ENCODE measurements around the gene C1QTNF12. TPM values are rescaled to one million over a fixed set of nuclear protein-coding genes. Genes with fewer than 3 reads are reported as not detected.

C1QTNF12 gene
- total and polyA plus RNA-seq, 2 experiments from 2014 or later, result 4.1 to 4.2 TPM

- Histone ChIP-seq H3K4me2 (peak overlapping the region; percentile 76), H4K20me1 (replicated peaks; ENCODE audit: insufficient read depth) (no peaks in the 10 kb centered on the region)
Observed at GRCh38 chr1:1205769-1206375, 40.6 kb downstream of the C1QTNF12 start.

DNA sequence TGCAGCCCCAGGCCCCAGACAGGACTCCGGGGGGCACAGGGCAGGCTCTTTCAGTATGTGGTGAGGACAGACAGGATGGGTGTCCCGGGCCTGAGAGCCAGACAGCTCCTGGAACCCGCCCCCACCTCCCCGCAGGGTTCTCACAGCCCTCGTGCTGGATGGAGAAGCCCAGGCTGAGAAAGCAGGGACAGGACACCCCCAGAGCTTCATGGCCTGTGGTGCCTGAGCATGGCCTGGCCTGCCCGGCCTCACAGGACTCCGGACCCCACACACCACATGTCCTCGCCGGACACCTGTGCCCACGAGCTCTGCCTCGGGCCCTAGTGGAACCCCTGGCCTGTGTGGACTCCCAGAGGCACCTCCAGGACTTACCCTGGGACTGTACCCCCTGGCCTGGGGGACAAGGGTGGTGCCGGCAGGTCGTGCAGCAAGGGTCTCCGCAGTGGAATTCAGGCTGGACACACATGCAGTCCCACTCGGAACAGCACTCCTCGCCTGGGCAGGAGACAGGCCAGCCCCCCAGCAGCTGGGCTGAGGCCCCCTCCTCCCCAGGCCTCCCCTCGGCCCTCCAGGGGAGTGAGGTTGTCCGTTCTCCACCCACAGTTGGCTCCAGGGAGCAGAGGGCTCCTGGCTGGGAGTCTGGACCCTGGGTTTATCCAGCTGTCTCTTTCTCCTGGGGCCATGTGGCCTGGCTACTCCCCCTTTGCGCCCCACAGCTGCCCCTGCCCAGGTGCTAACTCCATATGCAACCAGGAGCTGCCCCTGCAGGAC lies 41.3 kb downstream of the C1QTNF12 start:
- no peaks in the 10 kb centered on the region for H3K79me2 ChIP-seq (replicated peaks; ENCODE audit: insufficient read depth)
- H3K4me1 ChIP-seq (ENCODE audit: insufficient read depth), result no peaks in the 10 kb centered on the region
- no peaks in the 10 kb centered on the region for H3K9me2 ChIP-seq (ENCODE audit: insufficient read depth)
- H4K20me1 ChIP-seq (replicated peaks; ENCODE audit: insufficient read depth), result no peaks in the 10 kb centered on the region
- H3K27me3 ChIP-seq (ENCODE audit: insufficient read depth), result peaks cover 13% of the 10 kb centered on the region; the same call in 1 of the 2 replicates
- Mint-ChIP-seq H3K27ac (no peak overlapping the region), H3K9me3 (no peaks in the 10 kb centered on the region; the same call in 2 of the 3 replicates), H3K36me3 (ENCODE audit: low read depth) (no peaks in the 10 kb centered on the region), H3K27me3 (ENCODE audit: insufficient read depth, low read depth, poor library complexity) (peaks cover 10% of the 10 kb centered on the region), H3K4me1 (no peaks in the 10 kb centered on the region; the same call in 2 of the 3 replicates), H3K4me3 (no peak overlapping the region)
- no peak overlapping the region for H3K4me2 ChIP-seq
- H3K36me3 ChIP-seq (ENCODE audit: insufficient read depth), result no peaks in the 10 kb centered on the region
- ATAC-seq (no peak), DNase-seq (ENCODE audit: low spot score) (no peak)
- no peak overlapping the region; the same call in 1 of the 2 replicates for H2AFZ ChIP-seq
- no peaks in the 10 kb centered on the region for H3F3A ChIP-seq (replicated peaks; ENCODE audit: low read depth)
- no peak overlapping the region for H3K27ac ChIP-seq (ENCODE audit: low read depth)
- no peak overlapping the region for H3K4me3 ChIP-seq
- TF ChIP-seq CREB1 (CRISPR knock-in tag; IDR thresholded peaks at IDR 0.05; ENCODE audit: low read depth) (no peak), STAT1 (IDR thresholded peaks at IDR 0.05; ENCODE audit: unreplicated experiment) (no peak), ETS1 (IDR thresholded peaks at IDR 0.05) (no peak), EZH2 (IDR thresholded peaks at IDR 0.05; ENCODE audit: low read depth, unreplicated experiment) (no peak), EZH2phosphoT487 (IDR thresholded peaks at IDR 0.05; ENCODE audit: unreplicated experiment) (no peak)
- TF ChIP-seq, protein P1, sequence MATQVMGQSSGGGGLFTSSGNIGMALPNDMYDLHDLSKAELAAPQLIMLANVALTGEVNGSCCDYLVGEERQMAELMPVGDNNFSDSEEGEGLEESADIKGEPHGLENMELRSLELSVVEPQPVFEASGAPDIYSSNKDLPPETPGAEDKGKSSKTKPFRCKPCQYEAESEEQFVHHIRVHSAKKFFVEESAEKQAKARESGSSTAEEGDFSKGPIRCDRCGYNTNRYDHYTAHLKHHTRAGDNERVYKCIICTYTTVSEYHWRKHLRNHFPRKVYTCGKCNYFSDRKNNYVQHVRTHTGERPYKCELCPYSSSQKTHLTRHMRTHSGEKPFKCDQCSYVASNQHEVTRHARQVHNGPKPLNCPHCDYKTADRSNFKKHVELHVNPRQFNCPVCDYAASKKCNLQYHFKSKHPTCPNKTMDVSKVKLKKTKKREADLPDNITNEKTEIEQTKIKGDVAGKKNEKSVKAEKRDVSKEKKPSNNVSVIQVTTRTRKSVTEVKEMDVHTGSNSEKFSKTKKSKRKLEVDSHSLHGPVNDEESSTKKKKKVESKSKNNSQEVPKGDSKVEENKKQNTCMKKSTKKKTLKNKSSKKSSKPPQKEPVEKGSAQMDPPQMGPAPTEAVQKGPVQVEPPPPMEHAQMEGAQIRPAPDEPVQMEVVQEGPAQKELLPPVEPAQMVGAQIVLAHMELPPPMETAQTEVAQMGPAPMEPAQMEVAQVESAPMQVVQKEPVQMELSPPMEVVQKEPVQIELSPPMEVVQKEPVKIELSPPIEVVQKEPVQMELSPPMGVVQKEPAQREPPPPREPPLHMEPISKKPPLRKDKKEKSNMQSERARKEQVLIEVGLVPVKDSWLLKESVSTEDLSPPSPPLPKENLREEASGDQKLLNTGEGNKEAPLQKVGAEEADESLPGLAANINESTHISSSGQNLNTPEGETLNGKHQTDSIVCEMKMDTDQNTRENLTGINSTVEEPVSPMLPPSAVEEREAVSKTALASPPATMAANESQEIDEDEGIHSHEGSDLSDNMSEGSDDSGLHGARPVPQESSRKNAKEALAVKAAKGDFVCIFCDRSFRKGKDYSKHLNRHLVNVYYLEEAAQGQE (IDR thresholded peaks at IDR 0.05; ENCODE audit: unreplicated experiment), result no peak

More at GRCh38 chr1:1205769-1206375, 40.6 kb downstream of the C1QTNF12 start:
- H3K27ac ChIP-seq (ENCODE audit: low read depth), result no peak overlapping the region
- Mint-ChIP-seq H3K4me3 (peak overlapping the region; percentile 56; the same call in 2 of the 3 replicates), H3K27me3 (ENCODE audit: insufficient read depth, low read depth, poor library complexity) (peaks cover 7% of the 10 kb centered on the region), H3K27ac (no peak overlapping the region), H3K9me3 (no peaks in the 10 kb centered on the region; the same call in 2 of the 3 replicates), H3K36me3 (ENCODE audit: low read depth) (no peaks in the 10 kb centered on the region), H3K4me1 (no peaks in the 10 kb centered on the region)
- peak overlapping the region; percentile 52 for H3K4me3 ChIP-seq
- no peaks in the 10 kb centered on the region for H3K36me3 ChIP-seq (ENCODE audit: insufficient read depth)
- H3K9me2 ChIP-seq (ENCODE audit: insufficient read depth), result no peaks in the 10 kb centered on the region
- H3F3A ChIP-seq (replicated peaks; ENCODE audit: low read depth), result no peaks in the 10 kb centered on the region
- TF ChIP-seq NANOG (IDR thresholded peaks at IDR 0.05; ENCODE audit: borderline replicate concordance) (no peak), CTCF (conservative IDR thresholded peaks at IDR 0.05; ENCODE audit: low read depth in 2 of 2) (peak in 1 of 2 experiments; percentile 41; a peak in 2 of 4 replicates)
- H3K4me1 ChIP-seq (ENCODE audit: insufficient read depth), result no peaks in the 10 kb centered on the region
- H2AFZ ChIP-seq, result peak overlapping the region; percentile 56
- DNase-seq (ENCODE audit: low spot score), result no peak
- ATAC-seq, result peak; percentile 20
- peaks cover 13% of the 10 kb centered on the region; the same call in 1 of the 2 replicates for H3K27me3 ChIP-seq (ENCODE audit: insufficient read depth)
- H3K79me2 ChIP-seq (replicated peaks; ENCODE audit: insufficient read depth), result no peaks in the 10 kb centered on the region
